D721Med (cell line): ENCODE measurements around the gene RHO.
"Not testable (repeated sequence)": the region's sequence is repeated elsewhere in the genome, so short reads cannot be mapped to it uniquely, and the experiment has no call there.

Experiments used
- DNase-seq: peaks from one replicate; pipeline ENCODE4 v3.0.0; 2011; ENCODE audit warnings: low spot score; ENCODE audit not compliant: insufficient read length
- FAIRE-seq: peaks from 2 replicates; lab custom pipeline; 2011; peaks lifted over from hg19 to GRCh38; lab: Jason Lieb, UNC
- CTCF ChIP-seq: IDR thresholded peaks from 2 replicates; pipeline ENCODE4 v1.5.1; 2012; ENCODE audit warnings: mild to moderate bottlenecking, control low read depth; ENCODE audit not compliant: insufficient read depth; ENCODE audit errors: missing control alignments

RHO gene

DNA sequence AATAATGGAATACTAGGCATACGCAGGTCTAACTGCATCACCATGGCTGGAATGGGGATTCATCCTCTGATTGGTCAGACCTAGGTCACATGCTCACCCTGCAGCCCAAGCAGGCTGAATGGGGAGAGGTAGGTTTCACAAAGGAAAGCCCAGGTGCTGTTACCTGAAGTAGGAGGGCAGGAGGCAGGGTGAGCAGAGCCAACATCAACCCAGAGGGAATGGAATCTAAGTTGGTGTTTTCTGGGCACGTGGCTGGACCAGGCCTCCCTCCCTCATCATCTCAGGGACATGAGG lies 7.9 kb downstream of the RHO start:
- no peak for FAIRE-seq

DNA sequence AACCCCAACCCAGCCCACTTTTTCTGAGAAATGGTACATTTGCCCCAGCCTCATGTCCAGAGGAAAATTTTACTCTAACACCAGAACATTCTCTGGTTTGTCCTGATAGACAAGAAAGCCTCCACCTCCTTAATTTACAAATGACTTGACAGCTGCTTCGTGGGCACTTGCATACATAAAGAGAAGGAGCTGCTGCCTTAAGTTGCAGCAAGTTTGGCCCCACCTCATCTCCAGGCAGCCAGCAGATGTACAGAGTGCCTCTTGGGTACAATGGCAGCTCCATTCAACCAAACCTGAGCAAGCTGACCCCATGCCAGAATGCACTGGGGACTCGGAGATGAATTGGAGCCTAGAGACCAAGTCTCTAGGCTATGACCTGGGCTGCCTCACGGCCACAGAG lies 8.4 kb downstream of the RHO start:
- DNase-seq (no peak), FAIRE-seq (no peak)

More for the DNA sequence above, 7.9 kb downstream of the RHO start:
- no peak for TF ChIP-seq CTCF
- no peak for DNase-seq

GRCh38 chr3:129539206-129539605 lies 10.8 kb downstream of the RHO start:
- FAIRE-seq = no peak

More for the DNA sequence above, 8.4 kb downstream of the RHO start:
- TF ChIP-seq CTCF = no peak

DNA sequence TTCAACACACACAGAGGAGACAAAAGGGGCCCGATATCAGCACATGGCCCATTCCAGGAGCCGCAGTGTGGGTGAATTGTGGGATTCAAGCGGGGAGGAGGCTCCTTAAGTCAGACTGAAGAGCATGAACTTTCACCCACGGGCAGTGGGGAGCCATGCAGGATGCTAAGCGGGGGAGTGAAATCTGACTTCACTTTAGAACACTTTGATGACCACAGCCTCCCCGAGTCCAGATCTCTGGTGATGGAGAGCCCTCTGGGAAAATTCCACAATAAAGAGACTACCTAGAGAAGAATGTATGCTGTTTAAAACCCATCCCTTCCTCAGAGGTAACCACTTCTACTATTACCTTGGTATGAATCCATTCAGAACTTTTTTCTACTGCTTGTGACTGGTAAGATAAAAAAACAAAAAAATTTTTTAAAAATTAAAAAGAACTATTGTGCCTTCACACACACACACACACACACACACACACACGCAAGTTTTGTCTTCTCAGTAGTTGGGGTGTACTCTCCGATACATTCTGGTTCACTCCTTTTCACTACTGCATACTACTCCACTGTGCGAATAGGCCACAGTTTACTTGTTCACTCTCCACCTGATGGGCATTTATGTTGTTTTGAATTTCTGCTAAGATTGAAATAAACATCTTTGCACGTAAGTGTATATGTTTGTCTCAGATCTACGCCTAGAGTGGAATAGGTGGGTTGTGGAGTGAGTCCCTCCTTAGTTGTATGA lies 12.5 kb downstream of the RHO start:
- DNase-seq (no peak), FAIRE-seq (no peak)
- TF ChIP-seq CTCF = no peak

More at GRCh38 chr3:129539206-129539605, 10.8 kb downstream of the RHO start:
- no peak for TF ChIP-seq CTCF
- no peak for DNase-seq

GRCh38 chr3:129542747-129543146 lies 14.3 kb downstream of the RHO start:
- no peak for TF ChIP-seq CTCF
- FAIRE-seq (no peak), DNase-seq (no peak)

- FAIRE-seq = no peak
- no peak for DNase-seq
- TF ChIP-seq CTCF = no peak
Observed at GRCh38 chr3:129543156-129543790, 14.8 kb downstream of the RHO start, which contains the start of gene H1-8. Gene H1-8 (plus strand): TSS chr3:129543175. CDS start chr3:129543219, 44 bp downstream.

DNA sequence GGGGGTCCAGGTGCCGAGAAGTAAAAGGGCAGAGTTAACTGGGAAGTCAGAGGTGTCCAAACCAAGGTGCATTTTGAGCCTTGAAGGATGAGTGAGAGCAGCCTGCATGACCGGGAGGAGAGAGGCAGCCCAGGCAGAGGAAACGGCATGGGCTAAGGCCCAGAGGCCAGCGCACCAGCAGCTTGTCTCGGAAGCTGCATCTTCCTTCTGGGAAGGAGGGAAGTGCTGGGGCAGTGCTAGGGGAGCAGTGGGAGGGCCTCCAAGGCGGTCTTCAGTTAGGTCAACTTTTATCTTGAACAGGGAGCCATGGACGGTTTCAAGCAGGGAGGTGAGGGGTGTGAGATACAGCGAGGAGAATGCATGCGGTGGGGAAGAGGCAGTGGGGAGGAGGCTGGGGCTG lies 15.6 kb downstream of the RHO start:
- no peak for TF ChIP-seq CTCF
- FAIRE-seq (no peak), DNase-seq (no peak)

DNA sequence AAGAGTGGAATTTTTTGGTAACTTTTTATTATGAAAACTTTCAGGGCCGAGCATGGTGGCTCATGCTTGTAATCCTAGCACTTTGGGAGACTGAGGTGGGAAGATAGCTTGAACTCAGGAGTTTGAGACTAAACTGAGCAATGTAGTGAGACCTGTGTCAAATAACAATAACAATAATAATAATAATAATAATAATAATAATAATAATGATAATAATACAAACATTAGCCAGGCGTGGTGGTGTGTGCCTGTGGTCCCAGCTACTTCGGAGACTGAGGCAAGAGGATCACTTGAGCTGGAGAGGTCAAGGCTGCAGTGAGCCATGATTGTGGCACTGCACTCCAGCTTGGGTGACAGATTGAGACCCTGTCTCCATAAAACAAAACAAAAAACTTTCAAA lies 17.5 kb downstream of the RHO start:
- not testable (repeated sequence) for FAIRE-seq, DNase-seq
